ENCODE results near the gene WRAP73.

WRAP73 gene

DNA sequence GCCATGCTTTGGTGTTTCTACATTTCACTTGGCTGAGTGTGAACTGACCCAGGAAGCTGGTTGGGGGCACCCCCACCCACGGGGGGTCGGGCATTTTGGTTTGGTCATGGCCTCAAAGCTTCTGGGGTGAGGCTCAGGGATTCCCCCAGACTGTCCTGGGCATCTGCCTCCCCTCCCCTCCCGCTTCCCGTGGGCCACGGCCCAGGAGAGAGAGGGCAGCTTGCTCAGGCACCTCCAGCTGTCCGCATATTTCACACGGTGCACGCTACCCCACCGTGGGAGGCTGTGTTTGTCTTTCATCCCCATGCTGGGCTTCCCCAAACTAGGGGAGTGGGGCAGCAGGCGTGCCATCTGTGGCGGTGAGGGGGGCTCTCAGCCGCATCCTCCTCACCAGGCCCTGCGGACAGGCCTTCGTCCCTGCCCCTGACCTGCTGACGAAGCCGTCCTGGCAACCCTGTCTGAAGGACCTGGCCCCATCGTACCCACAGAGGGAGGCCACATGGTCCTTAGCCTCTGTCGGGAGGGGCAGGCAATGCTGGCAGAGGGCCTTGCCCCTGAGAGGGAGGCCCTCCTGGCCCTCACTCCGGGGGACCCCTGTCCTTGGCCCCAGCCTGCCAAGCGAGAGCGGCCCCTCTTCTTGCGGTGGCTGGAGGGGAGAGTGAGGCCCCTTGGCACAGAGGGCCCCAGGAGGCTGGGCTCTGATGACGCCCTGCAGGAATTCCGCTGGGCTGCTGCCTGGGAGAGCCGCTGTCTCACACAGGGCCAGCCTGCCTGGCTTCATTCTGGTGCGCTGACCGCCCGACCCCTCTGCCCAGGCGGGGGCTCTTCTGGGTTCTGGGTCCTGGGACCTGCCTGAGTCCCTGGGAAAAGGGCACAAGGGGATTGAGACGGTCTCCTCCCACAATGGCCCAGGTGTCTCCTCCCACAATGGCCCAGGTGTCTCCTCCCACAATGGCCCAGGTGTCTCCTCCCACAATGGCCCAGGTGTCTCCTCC lies 24.5 kb upstream of the WRAP73 start:
- no peak for TF ChIP-seq CTCF (IDR thresholded peaks at IDR 0.05)

GRCh38 chr1:3673381-3674099 lies 23.6 kb upstream of the WRAP73 start:
- TF ChIP-seq CTCF (IDR thresholded peaks at IDR 0.05), result no peak

DNA sequence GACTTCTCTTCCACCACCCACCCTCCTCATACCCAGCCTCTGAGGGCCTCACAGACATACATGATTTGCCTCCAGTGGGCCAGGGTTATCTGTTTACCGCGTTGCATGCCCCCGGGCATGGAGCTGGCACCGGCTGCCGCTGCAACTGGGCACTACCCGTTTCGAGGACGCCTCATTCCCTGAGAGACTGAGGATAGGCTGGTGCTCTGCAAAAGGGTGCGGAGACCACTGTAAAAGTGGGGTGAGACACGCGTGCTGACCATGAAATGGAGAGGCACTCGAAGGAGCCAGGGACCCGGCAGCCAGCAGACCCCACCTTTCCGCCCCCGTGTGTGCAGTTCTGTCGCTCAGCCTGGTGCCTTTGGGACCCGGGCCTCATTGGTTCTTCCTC lies 23.1 kb upstream of the WRAP73 start:
- TF ChIP-seq CTCF (IDR thresholded peaks at IDR 0.05), result no peak

- no peak for TF ChIP-seq CTCF (IDR thresholded peaks at IDR 0.05)
Measured at GRCh38 chr1:3672231-3672970, 22.5 kb upstream of the WRAP73 start.

DNA sequence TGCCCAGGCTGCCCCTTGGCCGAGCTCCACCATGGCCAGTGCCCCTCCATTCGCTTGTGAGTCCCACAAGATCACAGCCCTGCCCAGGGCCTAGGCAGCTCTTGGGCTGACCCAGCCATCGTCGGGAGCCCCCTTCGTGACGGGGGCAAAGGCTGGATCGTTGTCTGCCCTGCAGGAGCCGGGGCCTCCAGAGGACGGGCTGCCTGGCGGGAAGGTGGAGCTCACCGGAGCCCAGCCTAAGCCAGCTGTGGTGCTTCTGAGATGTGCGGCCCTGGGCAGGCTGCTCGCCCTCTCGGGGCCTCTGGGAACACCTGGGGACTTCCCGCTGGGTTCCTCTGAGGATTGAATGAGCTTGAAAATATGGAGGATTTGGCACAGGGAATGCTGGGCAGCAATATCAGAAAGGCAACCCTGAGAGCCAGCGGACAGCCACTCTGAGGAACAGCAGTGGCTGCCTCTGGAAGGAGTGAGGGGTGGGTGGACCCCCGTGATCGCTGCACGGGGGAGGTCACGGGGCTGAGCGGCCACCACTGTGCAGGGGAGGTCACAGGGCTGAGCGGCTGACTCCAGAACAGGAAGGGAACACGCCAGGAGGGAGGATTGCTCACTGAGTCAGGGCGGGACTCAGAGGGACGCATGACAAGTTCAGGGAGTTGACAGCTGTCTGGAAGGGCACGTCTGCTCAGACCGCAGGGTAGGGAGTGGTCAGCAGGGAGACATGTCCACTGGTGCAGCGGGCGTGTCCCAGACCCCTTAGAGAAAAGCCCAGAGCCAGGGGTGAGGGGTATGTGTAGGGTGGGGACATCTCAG lies 21.7 kb upstream of the WRAP73 start:
- no peak for TF ChIP-seq CTCF (IDR thresholded peaks at IDR 0.05)

- no peak for TF ChIP-seq CTCF (IDR thresholded peaks at IDR 0.05)
Measured at GRCh38 chr1:3670823-3671265, 20.9 kb upstream of the WRAP73 start.
